ENCODE data around the gene GLDN. TPM values are rescaled to one million over a fixed set of nuclear protein-coding genes. Genes with fewer than 3 reads are reported as not detected.
A peak's percentile ranks its signal among the peaks of the same experiment; 100 is the strongest.
"Not testable (repeated sequence)": the region's sequence is repeated elsewhere in the genome, so short reads cannot be mapped to it uniquely, and the experiment has no call there.

The GLDN gene
- total RNA-seq, 1 donor from 2014 or later, result 0.21 TPM

- no peaks in the 10 kb centered on the region for H3K9me3 Mint-ChIP-seq (ENCODE audit: unreplicated experiment)
- H3K27me3 Mint-ChIP-seq (ENCODE audit: unreplicated experiment), result no peaks in the 10 kb centered on the region
- TF ChIP-seq CTCF (IDR thresholded peaks at IDR 0.05; ENCODE audit: unreplicated experiment), result no peak
- no peak overlapping the region for H3K4me3 Mint-ChIP-seq (ENCODE audit: unreplicated experiment)
- H3K27ac Mint-ChIP-seq (ENCODE audit: unreplicated experiment), result no peak overlapping the region
- H3K36me3 Mint-ChIP-seq (ENCODE audit: low read depth, unreplicated experiment), result peaks cover 16% of the 10 kb centered on the region
- no peaks in the 10 kb centered on the region for H3K4me1 Mint-ChIP-seq (ENCODE audit: unreplicated experiment)
- DNase-seq (ENCODE audit: low spot score), result no peak
Measured at GRCh38 chr15:51443282-51443914, 101.9 kb downstream of the GLDN start.

GRCh38 chr15:51444112-51444511, 102.7 kb downstream of the GLDN start:
- H3K4me3 Mint-ChIP-seq (ENCODE audit: unreplicated experiment), result peak overlapping the region; percentile 62
- TF ChIP-seq CTCF (IDR thresholded peaks at IDR 0.05; ENCODE audit: unreplicated experiment), result no peak
- H3K4me1 Mint-ChIP-seq (ENCODE audit: unreplicated experiment), result no peaks in the 10 kb centered on the region
- H3K27ac Mint-ChIP-seq (ENCODE audit: unreplicated experiment), result no peak overlapping the region
- H3K36me3 Mint-ChIP-seq (ENCODE audit: low read depth, unreplicated experiment), result peaks cover 15% of the 10 kb centered on the region
- no peak for DNase-seq (ENCODE audit: low spot score)
- no peaks in the 10 kb centered on the region for H3K27me3 Mint-ChIP-seq (ENCODE audit: unreplicated experiment)
- H3K9me3 Mint-ChIP-seq (ENCODE audit: unreplicated experiment), result no peaks in the 10 kb centered on the region

GRCh38 chr15:51444807-51445206, 103.4 kb downstream of the GLDN start:
- Mint-ChIP-seq H3K9me3 (ENCODE audit: unreplicated experiment) (no peaks in the 10 kb centered on the region), H3K36me3 (ENCODE audit: low read depth, unreplicated experiment) (peaks cover 22% of the 10 kb centered on the region), H3K27ac (ENCODE audit: unreplicated experiment) (no peak overlapping the region), H3K27me3 (ENCODE audit: unreplicated experiment) (no peaks in the 10 kb centered on the region), H3K4me1 (ENCODE audit: unreplicated experiment) (no peaks in the 10 kb centered on the region), H3K4me3 (ENCODE audit: unreplicated experiment) (no peak overlapping the region)
- DNase-seq (ENCODE audit: low spot score), result no peak
- no peak for TF ChIP-seq CTCF (IDR thresholded peaks at IDR 0.05; ENCODE audit: unreplicated experiment)

GRCh38 chr15:51446029-51446744, 104.7 kb downstream of the GLDN start:
- H3K4me3 Mint-ChIP-seq (ENCODE audit: unreplicated experiment); H3K9me3 Mint-ChIP-seq (ENCODE audit: unreplicated experiment); H3K4me1 Mint-ChIP-seq (ENCODE audit: unreplicated experiment); H3K27ac Mint-ChIP-seq (ENCODE audit: unreplicated experiment); H3K27me3 Mint-ChIP-seq (ENCODE audit: unreplicated experiment); DNase-seq (ENCODE audit: low spot score): not testable (repeated sequence)
- H3K36me3 Mint-ChIP-seq (ENCODE audit: low read depth, unreplicated experiment), result peaks cover 26% of the 10 kb centered on the region

GRCh38 chr15:51447855-51448621, 106.6 kb downstream of the GLDN start:
- Mint-ChIP-seq H3K36me3 (ENCODE audit: low read depth, unreplicated experiment) (peaks cover 26% of the 10 kb centered on the region), H3K4me1 (ENCODE audit: unreplicated experiment) (peaks cover 5% of the 10 kb centered on the region), H3K27me3 (ENCODE audit: unreplicated experiment) (no peaks in the 10 kb centered on the region), H3K27ac (ENCODE audit: unreplicated experiment) (no peak overlapping the region), H3K9me3 (ENCODE audit: unreplicated experiment) (no peaks in the 10 kb centered on the region), H3K4me3 (ENCODE audit: unreplicated experiment) (no peak overlapping the region)
- no peak for TF ChIP-seq CTCF (IDR thresholded peaks at IDR 0.05; ENCODE audit: unreplicated experiment)
- no peak for DNase-seq (ENCODE audit: low spot score)

Data from endothelial cell (in vitro differentiated cells).